K562 (cell line): ENCODE data around the gene OPRD1. TPM values are rescaled to one million over a fixed set of nuclear protein-coding genes. Genes with fewer than 3 reads are reported as not detected.

ENCODE experiments used
- ARNT ChIP-seq, 2 experiments: fragments of 450-650 bp; IDR thresholded peaks; 2 replicates each; pipeline ENCODE4 v1.6.1; 2016; ENCODE audit warnings: mild to moderate bottlenecking in 1 of 2
- ATF6 ChIP-seq: sonication (generic); formaldehyde crosslinking; IDR thresholded peaks from 2 replicates; pipeline ENCODE4 v1.4.0; 2020; ENCODE audit warnings: mild to moderate bottlenecking, missing genetic modification reagents
- HBP1 ChIP-seq: fragments of 450-650 bp; formaldehyde crosslinking; IDR thresholded peaks from 2 replicates; pipeline ENCODE4 v1.4.0; 2022; ENCODE audit warnings: missing genetic modification characterization
- NFIX ChIP-seq: fragments of 250-450 bp; sonication (Bioruptor Pico); IDR thresholded peaks from 2 replicates; pipeline ENCODE4 v1.4.0; 2020; ENCODE audit warnings: low read depth, mild to moderate bottlenecking, moderate library complexity
- RFX5 ChIP-seq: IDR thresholded peaks from 2 replicates; pipeline ENCODE4 v1.6.1; 2011; ENCODE audit warnings: low read depth, mild to moderate bottlenecking, improper control_type of control experiment, low read length
- SFPQ ChIP-seq: fragments of 200-400 bp; formaldehyde crosslinking; IDR thresholded peaks from 2 replicates; pipeline ENCODE4 v1.6.1; 2017; ENCODE audit warnings: mild to moderate bottlenecking, low read depth, low read length, moderate library complexity
- ZBTB40 ChIP-seq, 2 experiments: fragments of 450-650 bp in 1 of 2; sonication (generic) in 1 of 2; formaldehyde crosslinking in 1 of 2; IDR thresholded peaks; 2 replicates each; pipeline versions ENCODE4 v1.7.1 to v1.9.0; 2016 to 2022; ENCODE audit warnings: inconsistent platforms in 1 of 2, mild to moderate bottlenecking in 1 of 2, missing genetic modification reagents in 1 of 2
- ZNF140 ChIP-seq: fragments of 250-450 bp; sonication (Bioruptor Pico); IDR thresholded peaks from 2 replicates; pipeline ENCODE4 v1.8.0; 2021; ENCODE audit warnings: moderate library complexity, mild to moderate bottlenecking, inconsistent platforms
- ZNF707 ChIP-seq: fragments of 250-450 bp; sonication (Bioruptor Pico); conservative IDR thresholded peaks from 2 replicates; pipeline ENCODE4 v1.8.0; 2022; ENCODE audit warnings: inconsistent platforms, mild to moderate bottlenecking, moderate library complexity
- polyA plus RNA-seq, 8 experiments: library from polyadenylated mRNA; depleted of rRNA in 4 of 8; stranded (reverse) in 5 of 8; unstranded in 3 of 8; fragments of >200 nt; fragmentation: Nextera tagmentation in 2 of 8; fragmentation: Illumina TruSeq in 1 of 8; extraction: Ambion mirVana in 2 of 8; extraction: Trizol in 1 of 8; gene quantifications; 2 replicates each; pipeline versions ENCODE4 v1.2.1 to v1.2.3, GENCODE V29; 2011 to 2014; ENCODE audit warnings: inconsistent platforms in 1 of 8, missing spikeins in 1 of 8
- total RNA-seq, 7 experiments: library from RNA; depleted of rRNA in 6 of 7; stranded (reverse); fragments of >200 nt in 6 of 7; fragmentation: Illumina TruSeq in 2 of 7; extraction: Trizol in 2 of 7; gene quantifications; 2 replicates each; pipeline versions ENCODE4 v1.2.1 to v1.2.3, GENCODE V29; 2011 to 2021; ENCODE audit warnings: low replicate concordance in 1 of 7

The OPRD1 gene
- total and polyA plus RNA-seq, 9 of the 15 experiments (the other 6 are each of a cell fraction or from before 2014, with no cell fraction given): under 0.01 to 0.03 (median under 0.01) TPM; not detected in 6

GRCh38 chr1:28886731-28887418, 74.9 kb downstream of the OPRD1 start (continued):
- TF ChIP-seq ZNF140 (CRISPR knock-in tag) (no peak), SFPQ (no peak), NFIX (CRISPR knock-in tag) (no peak), RFX5 (no peak), ZBTB40 (IDR thresholded peaks at IDR 0.05) (peak; percentile 47; the same call in 1 of the 2 replicates), ZBTB40 (CRISPR knock-in tag; IDR thresholded peaks at IDR 0.05) (no peak), ATF6 (CRISPR knock-in tag) (peak; percentile 70; the same call in 1 of the 2 replicates), ZNF707 (CRISPR knock-in tag) (no peak), HBP1 (CRISPR knock-in tag) (no peak), ARNT (IDR thresholded peaks at IDR 0.05) (no peak)
